ENCODE results near the gene PLVAP. TPM values are rescaled to one million over a fixed set of nuclear protein-coding genes. Genes with fewer than 3 reads are reported as not detected.
A peak's percentile ranks its signal among the peaks of the same experiment; 100 is the strongest.

The PLVAP gene
- total and polyA plus RNA-seq, 9 of the 15 experiments (the other 6 are each of a cell fraction or from before 2014, with no cell fraction given) = 0.09 to 0.84 (median 0.51) TPM; not detected in 4

GRCh38 chr19:17333611-17334413 is 43.3 kb downstream of the PLVAP start (continued):
- TF ChIP-seq GTF3C2 (IDR thresholded peaks at IDR 0.05; ENCODE audit: borderline replicate concordance, extremely low read depth, insufficient read length) (no peak), FOXP1 (CRISPR knock-in tag; IDR thresholded peaks at IDR 0.05) (peak; percentile 48), MTA1 (IDR thresholded peaks at IDR 0.05; ENCODE audit: borderline replicate concordance) (peak; percentile 45; the same call in 1 of the 2 replicates), ZC3H4 (CRISPR knock-in tag; IDR thresholded peaks at IDR 0.05; ENCODE audit: borderline replicate concordance) (no peak), CEBPG (CRISPR knock-in tag; IDR thresholded peaks at IDR 0.05) (peak; percentile 48; the same call in 1 of the 2 replicates), CEBPG (tag; conservative IDR thresholded peaks at IDR 0.05 in 1 of 2, IDR thresholded peaks at IDR 0.05 in 1 of 2) (no peak), E2F4 (CRISPR knock-in tag; IDR thresholded peaks at IDR 0.05; ENCODE audit: low read depth) (no peak), KHSRP (IDR thresholded peaks at IDR 0.05) (no peak), NCOA2 (IDR thresholded peaks at IDR 0.05; ENCODE audit: partially characterized antibody in 2 of 2) (no peak), ZNF696 (CRISPR knock-in tag; conservative IDR thresholded peaks at IDR 0.05) (no peak), PCBP2 (IDR thresholded peaks at IDR 0.05; ENCODE audit: low read depth, low read length, poor library complexity, severe bottlenecking) (no peak), SLC30A9 (CRISPR knock-in tag; IDR thresholded peaks at IDR 0.05) (no peak), RBM17 (IDR thresholded peaks at IDR 0.05; ENCODE audit: borderline replicate concordance, low read depth, low read length) (no peak), GTF2B (IDR thresholded peaks at IDR 0.05; ENCODE audit: extremely low read depth, insufficient read length) (no peak), FOXA3 (CRISPR knock-in tag; conservative IDR thresholded peaks at IDR 0.05 in 1 of 2, IDR thresholded peaks at IDR 0.05 in 1 of 2) (peak in 1 of 2 experiments; percentile 64; a peak in 1 of 4 replicates), TGIF2 (CRISPR knock-in tag; IDR thresholded peaks at IDR 0.05) (0 out of 2 replicates have a peak, but pooled peaks have one; percentile 83), ZNF121 (CRISPR knock-in tag; conservative IDR thresholded peaks at IDR 0.05) (no peak), PML (IDR thresholded peaks at IDR 0.05; ENCODE audit: low read length) (no peak), RBM25 (IDR thresholded peaks at IDR 0.05; ENCODE audit: low read depth, low read length, severe bottlenecking) (peak; percentile 97)
- TF ChIP-seq, protein P1, sequence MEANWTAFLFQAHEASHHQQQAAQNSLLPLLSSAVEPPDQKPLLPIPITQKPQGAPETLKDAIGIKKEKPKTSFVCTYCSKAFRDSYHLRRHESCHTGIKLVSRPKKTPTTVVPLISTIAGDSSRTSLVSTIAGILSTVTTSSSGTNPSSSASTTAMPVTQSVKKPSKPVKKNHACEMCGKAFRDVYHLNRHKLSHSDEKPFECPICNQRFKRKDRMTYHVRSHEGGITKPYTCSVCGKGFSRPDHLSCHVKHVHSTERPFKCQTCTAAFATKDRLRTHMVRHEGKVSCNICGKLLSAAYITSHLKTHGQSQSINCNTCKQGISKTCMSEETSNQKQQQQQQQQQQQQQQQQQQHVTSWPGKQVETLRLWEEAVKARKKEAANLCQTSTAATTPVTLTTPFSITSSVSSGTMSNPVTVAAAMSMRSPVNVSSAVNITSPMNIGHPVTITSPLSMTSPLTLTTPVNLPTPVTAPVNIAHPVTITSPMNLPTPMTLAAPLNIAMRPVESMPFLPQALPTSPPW (CRISPR knock-in tag; IDR thresholded peaks at IDR 0.05) = no peak

Measured in K562 (cell line).